Colonic mucosa (tissue), 4 donors: ENCODE measurements around the gene FAP. TPM values are rescaled to one million over a fixed set of nuclear protein-coding genes. Genes with fewer than 3 reads are reported as not detected.

Source experiments
- DNase-seq: peaks from one replicate; pipeline ENCODE4 v3.0.0-alpha.2; 2020
- H3K27ac ChIP-seq: fragments of 200-600 bp; one replicate; pipeline ENCODE4 v1.8.0; 2021
- H3K27me3 ChIP-seq: fragments of 200-600 bp; one replicate; pipeline ENCODE4 v1.8.0; 2021
- H3K36me3 ChIP-seq: fragments of 200-600 bp; one replicate; pipeline ENCODE4 v1.8.0; 2021
- H3K4me1 ChIP-seq: fragments of 200-600 bp; one replicate; pipeline ENCODE4 v1.8.0; 2021; ENCODE audit warnings: mild to moderate bottlenecking
- H3K4me3 ChIP-seq: fragments of 200-600 bp; one replicate; pipeline ENCODE4 v1.8.0; 2021
- H3K9ac ChIP-seq, 2 donors: one replicate each; pipeline ENCODE4 v1.7.0; 2013; ENCODE audit warnings: control low read depth in 2 of 2, low read depth in 2 of 2, low read length in 2 of 2
- H3K9me3 ChIP-seq: fragments of 200-600 bp; one replicate; pipeline ENCODE4 v1.8.0; 2021
- CTCF ChIP-seq: fragments of 200-600 bp; IDR thresholded peaks from one replicate; pipeline ENCODE4 v1.8.0; 2022; ENCODE audit warnings: antibody characterized with exemption, mild to moderate bottlenecking
- intact Hi-C: fragments of 100-400 bp; cut with DNase I; formaldehyde crosslinking; loops from one replicate; pipeline ENCODE4 v1.14.1; 2022
- total RNA-seq, 2 donors: library from RNA; stranded (reverse); fragmentation: NEBNext Ultra II Directional in 1 of 2; extraction: Animal tissue kit (Norgen Biotek cat#: 25700) in 1 of 2; gene quantifications; one replicate each; pipeline ENCODE4 v1.2.1, GENCODE V29; 2021
- donor health status: healthy.
- donor health status: DM: no; HTN: no; CAD: no.
- donor health status: DM: no; HTN: no; CAD: no.

The FAP gene, protein sequence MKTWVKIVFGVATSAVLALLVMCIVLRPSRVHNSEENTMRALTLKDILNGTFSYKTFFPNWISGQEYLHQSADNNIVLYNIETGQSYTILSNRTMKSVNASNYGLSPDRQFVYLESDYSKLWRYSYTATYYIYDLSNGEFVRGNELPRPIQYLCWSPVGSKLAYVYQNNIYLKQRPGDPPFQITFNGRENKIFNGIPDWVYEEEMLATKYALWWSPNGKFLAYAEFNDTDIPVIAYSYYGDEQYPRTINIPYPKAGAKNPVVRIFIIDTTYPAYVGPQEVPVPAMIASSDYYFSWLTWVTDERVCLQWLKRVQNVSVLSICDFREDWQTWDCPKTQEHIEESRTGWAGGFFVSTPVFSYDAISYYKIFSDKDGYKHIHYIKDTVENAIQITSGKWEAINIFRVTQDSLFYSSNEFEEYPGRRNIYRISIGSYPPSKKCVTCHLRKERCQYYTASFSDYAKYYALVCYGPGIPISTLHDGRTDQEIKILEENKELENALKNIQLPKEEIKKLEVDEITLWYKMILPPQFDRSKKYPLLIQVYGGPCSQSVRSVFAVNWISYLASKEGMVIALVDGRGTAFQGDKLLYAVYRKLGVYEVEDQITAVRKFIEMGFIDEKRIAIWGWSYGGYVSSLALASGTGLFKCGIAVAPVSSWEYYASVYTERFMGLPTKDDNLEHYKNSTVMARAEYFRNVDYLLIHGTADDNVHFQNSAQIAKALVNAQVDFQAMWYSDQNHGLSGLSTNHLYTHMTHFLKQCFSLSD
- 1 to 10 TPM; 1.1 to 1.8 TPM for total RNA-seq

GRCh38 chr2:162243294-162243693 is at the start of gene FAP:
FAP (minus strand) TSS chr2:162243445; CDS start chr2:162243327, 118 bp downstream.
- H3K27ac ChIP-seq, result peak within 1 kb of the TSS; percentile 41
- H3K4me3 ChIP-seq, result no peak within 1 kb of the TSS
- no peaks in the 10 kb centered on the region for H3K27me3 ChIP-seq
- intact Hi-C loops, result no loop called here
- H3K36me3 ChIP-seq, result no peaks in the 10 kb centered on the region
- no peaks in the 10 kb centered on the region for H3K4me1 ChIP-seq
- no peak for TF ChIP-seq CTCF
- no peak for DNase-seq
- H3K9ac ChIP-seq, result no peak within 1 kb of the TSS
- no peaks in the 10 kb centered on the region for H3K9me3 ChIP-seq

GRCh38 chr2:162291748-162292147 is 48.5 kb upstream of the FAP start:
- H3K9me3 ChIP-seq, result no peaks in the 10 kb centered on the region
- intact Hi-C loops, result no loop called here
- no peak for TF ChIP-seq CTCF
- H3K36me3 ChIP-seq, result no peaks in the 10 kb centered on the region
- no peak overlapping the region for H3K9ac ChIP-seq
- no peak overlapping the region for H3K27ac ChIP-seq
- DNase-seq, result no peak
- no peaks in the 10 kb centered on the region for H3K27me3 ChIP-seq
- H3K4me1 ChIP-seq, result no peaks in the 10 kb centered on the region
- H3K4me3 ChIP-seq, result no peak overlapping the region

DNA sequence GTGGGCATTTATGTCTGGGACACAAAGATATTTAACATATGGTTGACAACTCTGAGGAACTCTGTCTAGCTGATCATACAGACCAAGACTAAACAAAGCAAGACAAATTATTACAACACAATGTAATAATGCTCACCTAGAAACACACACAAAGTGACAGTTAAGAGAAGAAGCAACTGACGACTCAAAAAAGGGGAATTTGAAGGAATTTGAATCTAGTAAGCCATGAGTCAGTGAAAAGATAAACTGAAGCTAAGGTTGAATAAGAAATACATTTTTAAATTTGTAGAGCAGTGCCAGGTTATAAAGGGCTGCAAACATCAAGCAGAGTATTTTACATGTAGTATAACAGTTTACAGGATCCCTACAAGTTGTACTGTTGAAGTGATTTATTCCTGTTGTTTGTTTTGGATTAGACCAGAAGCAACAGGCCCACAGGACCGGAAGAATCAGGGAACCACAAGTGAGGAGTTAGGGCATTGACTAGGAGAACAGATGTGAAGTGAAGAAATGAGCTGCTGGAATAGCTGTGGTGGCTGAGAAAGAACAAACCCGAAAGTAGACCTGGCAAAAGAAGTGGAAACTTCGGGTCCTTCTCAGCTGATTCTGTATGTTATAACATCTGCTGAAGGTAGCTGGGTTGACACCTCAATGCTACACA is 39.6 kb upstream of the FAP start:
- Histone ChIP-seq H3K4me1 (no peaks in the 10 kb centered on the region), H3K27ac (no peak overlapping the region), H3K27me3 (no peaks in the 10 kb centered on the region), H3K36me3 (no peaks in the 10 kb centered on the region), H3K9me3 (no peaks in the 10 kb centered on the region), H3K9ac (no peak overlapping the region), H3K4me3 (no peak overlapping the region)
- no peak for TF ChIP-seq CTCF
- intact Hi-C loops, result no loop called here
- no peak for DNase-seq

DNA sequence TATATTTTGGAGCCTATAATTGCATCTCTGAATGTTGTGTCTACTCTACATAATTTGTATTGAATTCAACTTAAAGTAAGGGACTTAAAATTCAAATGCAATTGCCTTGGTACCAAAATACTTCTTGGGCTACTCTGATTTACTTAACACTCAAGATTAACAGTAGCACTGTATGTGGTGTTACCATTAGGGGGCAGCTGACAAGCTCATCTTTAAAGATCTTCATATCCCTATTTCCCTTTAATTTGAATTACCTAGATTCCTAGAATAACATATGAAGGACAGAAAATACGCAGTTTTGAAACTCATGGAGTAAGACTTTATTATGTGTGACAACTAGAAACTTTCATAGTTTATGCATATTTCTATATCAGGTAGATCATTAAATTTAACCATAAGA is 37.4 kb upstream of the FAP start:
- H3K4me3 ChIP-seq, result no peak overlapping the region
- intact Hi-C loops, result no loop called here
- H3K9me3 ChIP-seq, result no peaks in the 10 kb centered on the region
- H3K9ac ChIP-seq, result no peak overlapping the region
- no peaks in the 10 kb centered on the region for H3K4me1 ChIP-seq
- no peak for TF ChIP-seq CTCF
- no peak overlapping the region for H3K27ac ChIP-seq
- no peak for DNase-seq
- H3K27me3 ChIP-seq, result no peaks in the 10 kb centered on the region
- no peaks in the 10 kb centered on the region for H3K36me3 ChIP-seq

- Histone ChIP-seq H3K4me1 (no peaks in the 10 kb centered on the region), H3K36me3 (no peaks in the 10 kb centered on the region), H3K9ac (no peak overlapping the region), H3K9me3 (no peaks in the 10 kb centered on the region), H3K27ac (no peak overlapping the region), H3K27me3 (no peaks in the 10 kb centered on the region), H3K4me3 (no peak overlapping the region)
- intact Hi-C loops, result no loop called here
- DNase-seq, result no peak
- TF ChIP-seq CTCF, result no peak
Measured at GRCh38 chr2:162277381-162277780, 34.1 kb upstream of the FAP start.
